Measurements from ENCODE around the gene MRTFA.
"Not testable (repeated sequence)": the region's sequence is repeated elsewhere in the genome, so short reads cannot be mapped to it uniquely, and the experiment has no call there.

MRTFA gene

DNA sequence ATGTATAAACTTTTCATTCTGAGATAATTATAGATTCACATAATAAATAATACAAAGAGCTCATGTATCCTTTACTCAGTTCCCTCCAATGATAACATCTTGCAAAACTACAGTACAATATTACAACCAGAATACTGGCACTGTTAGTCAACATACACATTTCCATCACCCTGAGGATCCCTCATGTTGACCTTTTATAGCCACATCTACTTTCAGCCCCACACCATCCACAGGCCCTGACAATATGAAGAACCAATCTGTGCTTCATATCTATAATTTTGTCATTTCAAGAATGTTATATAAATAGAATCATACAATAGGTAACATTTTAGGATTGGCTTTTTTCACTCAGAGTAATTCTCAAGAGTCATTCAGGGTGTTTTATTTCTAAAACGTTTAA is 115.5 kb downstream of the MRTFA start:
- no peak for DNase-seq (ENCODE audit: low read depth)

DNA sequence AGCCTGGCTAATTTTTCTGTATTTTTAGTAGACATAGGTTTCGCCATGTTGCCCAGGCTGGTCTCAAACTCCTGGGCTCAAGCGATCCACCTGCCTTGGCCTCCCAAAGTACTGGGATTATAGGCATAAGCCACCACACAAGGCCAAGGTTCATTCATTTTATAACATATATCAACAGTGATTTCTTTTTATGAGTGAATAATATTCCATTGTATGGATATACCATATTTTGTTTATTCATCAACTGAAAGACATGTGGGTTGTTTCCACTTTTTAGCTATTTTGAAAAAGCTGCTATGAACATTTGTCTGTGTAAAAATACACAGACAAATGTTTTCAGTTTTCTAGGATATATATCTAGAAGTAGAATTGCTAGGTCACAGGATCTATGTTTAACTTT is 116.0 kb downstream of the MRTFA start:
- DNase-seq (ENCODE audit: low read depth): no peak

DNA sequence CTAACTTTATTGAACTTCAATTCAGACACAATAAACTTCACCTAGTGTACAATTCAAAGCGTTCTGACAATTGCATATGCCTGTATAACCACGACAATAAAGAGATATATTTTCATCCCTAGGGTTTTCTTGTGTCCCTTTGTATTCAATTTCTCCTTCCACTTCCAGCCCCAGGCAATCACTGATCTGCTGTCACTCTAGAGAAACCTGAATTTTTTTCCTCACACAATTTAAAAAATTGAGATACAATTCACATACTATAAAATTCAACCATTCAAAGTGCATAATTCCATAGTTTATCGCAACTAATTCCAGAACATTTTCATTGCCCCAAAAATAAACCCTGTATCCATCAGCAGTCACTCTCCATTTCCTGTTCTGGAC is 116.6 kb downstream of the MRTFA start:
- DNase-seq (ENCODE audit: low read depth): no peak

DNA sequence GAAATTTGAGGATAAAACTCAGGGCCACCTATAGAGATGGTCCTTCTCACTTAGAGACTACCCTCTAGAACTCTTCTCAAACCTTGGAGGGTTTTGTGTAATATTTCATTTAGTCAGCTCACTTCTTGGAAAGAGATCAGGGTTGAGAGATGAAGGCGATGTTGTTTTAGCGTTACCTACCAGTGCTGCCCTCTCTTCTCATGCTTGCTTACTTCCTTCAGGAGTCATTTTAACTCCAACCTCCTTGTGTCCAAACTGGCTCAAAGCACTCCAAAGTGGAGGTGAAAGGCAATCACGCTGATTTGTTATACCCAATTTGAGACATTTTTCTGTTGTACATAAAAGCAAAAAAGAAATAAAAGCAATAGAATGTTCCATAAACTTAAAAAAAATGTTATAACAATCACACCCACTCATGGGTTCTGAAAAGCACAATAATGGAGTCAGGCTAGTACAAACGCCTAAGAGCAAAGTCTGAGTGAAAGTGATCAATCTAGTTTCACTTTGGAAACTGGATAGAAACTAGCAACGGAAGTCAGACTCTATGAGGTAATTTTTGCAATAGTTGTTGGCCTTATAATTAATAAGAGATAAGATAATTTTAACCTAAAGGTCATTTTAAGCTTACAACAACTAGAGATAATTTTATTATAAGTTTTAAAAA is 117.1 kb downstream of the MRTFA start:
- DNase-seq (ENCODE audit: low read depth): no peak

DNA sequence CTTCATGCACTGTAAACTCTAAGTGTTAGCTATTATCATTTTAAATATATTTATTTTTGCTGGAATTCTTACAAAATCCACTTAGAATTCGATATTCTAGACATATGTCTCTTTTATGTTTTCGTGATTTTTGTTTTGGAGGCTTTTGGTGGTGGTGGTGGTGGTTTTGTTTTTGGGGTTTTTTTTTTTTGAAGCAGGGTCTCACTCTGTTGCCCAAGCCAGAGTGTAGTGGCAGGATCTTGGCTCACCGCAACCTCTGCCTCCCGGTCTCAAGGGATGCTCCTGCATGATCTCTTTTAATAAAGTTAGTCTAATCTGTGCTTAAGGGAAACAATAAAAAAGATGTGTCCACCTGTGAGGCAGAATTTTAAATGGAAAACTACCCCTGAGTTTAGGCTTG is 117.7 kb downstream of the MRTFA start:
- DNase-seq (ENCODE audit: low read depth): no peak

DNA sequence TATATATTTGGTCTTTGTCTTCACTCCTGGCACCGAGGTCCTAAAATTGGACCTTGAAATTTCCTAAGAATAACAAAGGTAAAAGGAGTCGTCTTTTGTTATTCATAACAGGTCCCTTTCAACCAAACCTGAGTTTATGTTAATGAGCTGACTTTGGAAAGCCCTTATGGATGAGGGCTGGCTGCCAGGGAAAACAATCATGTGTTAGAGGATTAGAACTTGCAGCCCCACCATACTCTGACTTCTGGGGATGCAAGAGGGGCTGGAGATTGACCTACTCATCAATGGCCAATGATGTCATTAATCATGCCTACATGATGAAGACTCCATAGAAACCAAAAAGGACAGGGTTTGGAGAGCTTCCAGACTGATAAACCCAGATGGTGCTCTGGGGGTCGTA is 118.9 kb downstream of the MRTFA start:
- DNase-seq (ENCODE audit: low read depth): no peak

DNA sequence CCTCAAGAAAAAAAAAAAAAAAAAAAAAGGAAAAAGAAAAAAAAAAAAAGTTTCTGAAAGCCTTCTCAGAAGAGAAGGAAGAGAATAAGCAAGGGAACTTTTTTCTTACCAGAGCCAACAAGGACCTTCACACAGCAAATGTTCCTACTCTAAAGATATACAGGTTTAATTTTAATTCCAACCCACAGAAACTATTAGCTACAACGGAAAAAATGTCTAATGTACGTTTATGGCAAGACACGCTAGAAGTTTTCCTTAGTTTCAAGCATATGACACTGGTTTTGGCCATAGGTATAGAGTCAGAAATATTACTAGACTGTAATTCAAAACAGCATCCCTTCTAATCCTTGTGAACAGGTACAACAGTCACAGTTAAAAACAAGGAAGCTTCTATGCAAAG is 120.1 kb downstream of the MRTFA start:
- DNase-seq (ENCODE audit: low read depth): no peak

DNA sequence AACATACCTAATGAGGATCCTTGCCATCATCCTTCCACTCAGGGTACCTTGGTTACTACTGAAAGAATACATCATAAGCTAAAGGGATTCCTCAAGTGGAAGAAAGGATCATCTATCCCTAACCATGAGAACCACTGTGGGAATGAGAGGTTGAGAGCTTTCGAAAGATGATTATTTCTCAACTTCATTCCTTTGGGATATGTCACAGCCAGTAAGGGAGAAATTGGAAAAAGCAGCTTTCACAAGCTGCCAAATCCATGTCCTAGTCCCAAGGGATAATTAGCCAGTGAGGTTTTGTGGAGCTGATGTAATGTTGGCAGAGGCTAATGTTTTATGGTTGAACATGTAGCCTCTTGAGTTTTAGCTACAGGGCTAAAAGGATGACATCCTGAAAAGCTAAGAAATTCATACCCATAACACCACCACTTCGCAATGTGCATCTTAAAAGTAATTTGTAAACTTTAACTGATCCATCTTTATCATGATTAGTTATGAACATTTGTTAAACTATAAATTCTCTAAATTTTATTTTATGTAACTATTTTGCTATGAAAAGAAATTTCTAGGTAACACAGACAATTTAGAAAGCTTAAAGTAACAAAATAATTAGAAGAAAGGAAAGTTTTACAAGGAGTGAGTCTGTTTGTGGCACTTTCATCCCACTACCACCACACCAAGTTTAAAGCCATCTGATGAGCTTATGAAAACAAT is 123.9 kb downstream of the MRTFA start:
- no peak for DNase-seq (ENCODE audit: low read depth)

DNA sequence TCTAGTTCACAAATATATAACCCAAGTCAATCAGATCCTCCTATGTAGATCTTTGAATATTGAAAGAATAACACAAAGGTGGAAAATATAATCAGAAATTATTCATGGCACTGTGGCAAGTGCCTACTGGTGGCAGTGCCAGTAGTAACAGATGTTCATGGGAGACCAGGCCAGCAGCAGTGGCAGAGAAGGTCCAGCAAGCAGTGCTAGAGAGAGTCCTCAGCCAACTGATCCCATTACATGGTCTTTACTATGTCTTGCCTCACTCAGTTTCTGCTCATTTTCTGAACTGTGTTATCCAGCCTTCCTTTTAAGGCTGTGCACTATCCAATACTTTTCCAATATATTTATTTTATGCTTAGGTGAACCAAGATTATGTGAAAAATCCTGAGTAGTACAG is 124.9 kb downstream of the MRTFA start:
- DNase-seq (ENCODE audit: low read depth): no peak

DNA sequence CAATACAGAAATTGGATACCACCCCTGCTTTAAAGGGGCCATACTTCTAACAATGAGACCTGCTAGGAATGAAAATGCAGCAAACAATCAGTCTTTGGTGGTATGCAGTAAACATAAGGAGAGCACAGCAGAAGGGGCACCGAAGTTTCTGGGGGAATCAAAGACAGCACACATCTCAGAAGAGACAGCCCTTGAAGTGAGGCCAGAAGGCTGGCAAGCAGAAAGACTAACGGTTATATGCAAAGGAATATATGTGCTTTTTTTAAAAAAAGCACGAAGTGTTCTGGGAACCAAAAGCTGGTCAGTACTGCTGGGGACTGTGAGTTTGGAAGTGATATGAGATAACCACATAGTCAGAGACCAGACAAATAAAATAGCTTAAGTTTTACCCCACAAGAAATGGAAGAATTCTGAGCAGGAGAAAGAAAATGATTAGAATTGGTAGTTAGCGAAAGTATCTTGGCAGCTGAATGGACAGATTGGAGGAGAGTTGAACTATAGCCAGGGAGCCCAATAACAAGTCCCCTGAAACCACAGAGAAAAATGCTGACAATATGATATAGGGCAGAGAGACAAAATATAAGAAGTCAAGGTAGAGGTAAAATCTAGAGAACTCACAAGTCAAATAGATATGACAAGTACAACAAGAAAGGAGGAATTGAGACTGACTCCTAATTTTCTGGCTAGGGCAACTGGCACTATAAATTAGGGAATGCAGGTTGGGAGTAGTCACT is 125.7 kb downstream of the MRTFA start:
- DNase-seq (ENCODE audit: low read depth): no peak

DNA sequence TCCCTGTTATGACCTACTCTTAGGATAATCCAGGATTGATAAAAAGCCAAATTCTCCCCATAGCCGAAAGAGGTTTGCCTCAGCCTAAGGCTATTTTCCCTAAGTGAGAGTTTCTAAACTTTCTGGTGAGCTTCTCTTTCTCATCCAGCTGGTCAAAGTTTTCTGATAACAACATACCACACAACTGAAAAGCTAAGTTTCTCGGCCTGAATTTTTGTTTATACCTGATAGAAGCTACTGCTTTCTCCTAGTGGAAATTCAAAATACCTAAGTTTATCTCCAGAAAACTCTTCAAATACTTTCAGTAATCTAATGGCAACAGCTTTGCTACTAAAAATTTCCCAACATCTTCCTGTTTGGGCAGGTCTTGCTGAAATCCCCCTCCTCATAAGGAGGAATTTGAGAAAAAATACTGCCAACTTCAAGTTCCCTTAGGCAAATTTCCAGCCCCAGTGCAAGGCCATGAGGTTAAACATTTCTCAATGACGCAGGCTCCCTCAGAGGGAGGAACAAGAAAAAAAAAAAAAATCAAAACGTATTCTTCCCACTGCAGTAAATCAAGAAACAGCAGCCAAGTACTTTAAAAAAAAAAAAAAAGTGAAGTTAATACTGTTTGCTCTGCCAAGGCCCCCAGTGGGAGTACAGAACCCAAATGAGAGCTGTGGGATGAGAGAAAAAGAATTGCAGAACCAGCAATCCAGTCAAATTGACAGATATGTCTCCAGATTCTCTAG is 127.0 kb downstream of the MRTFA start:
- DNase-seq (ENCODE audit: low read depth): no peak

DNA sequence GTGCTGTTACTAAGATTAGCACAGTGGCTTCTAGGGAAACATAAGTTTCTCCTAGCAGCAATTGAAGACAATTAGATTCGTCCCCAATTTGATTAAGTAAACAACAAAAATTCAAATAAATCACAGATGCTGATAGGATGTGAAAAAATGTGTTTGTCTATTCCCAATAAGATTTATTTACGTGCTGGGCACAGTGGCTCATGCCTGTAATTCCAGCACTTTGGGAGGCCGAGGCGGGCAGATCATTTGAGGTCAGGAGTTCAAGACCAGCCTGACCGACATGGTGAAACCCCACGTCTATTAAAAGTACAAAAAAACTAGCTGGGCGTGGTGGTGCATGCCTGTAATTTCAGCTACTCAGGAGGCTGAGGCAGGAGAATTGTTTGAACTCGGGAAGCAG is 128.5 kb downstream of the MRTFA start:
- not testable (repeated sequence) for DNase-seq (ENCODE audit: low read depth)

DNA sequence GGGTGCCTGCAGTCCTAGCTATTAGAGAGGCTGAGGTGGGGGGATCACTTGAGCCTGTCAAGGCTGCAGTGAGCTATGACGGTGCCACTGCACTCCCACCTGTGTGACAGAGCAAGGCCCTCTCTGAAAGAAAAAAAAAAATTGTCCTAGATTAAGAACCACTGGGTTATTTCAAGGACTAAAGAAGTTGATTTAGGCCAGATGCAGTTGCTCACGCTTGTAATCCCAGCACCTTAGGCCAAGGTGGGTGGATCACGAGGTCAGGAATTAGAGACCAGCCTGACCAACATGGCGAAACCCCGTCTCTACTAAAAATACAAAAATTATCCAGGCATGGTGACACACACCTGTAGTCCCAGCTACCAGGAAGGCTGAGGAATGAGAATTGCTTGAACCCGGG is 129.0 kb downstream of the MRTFA start:
- no peak for DNase-seq (ENCODE audit: low read depth)

DNA sequence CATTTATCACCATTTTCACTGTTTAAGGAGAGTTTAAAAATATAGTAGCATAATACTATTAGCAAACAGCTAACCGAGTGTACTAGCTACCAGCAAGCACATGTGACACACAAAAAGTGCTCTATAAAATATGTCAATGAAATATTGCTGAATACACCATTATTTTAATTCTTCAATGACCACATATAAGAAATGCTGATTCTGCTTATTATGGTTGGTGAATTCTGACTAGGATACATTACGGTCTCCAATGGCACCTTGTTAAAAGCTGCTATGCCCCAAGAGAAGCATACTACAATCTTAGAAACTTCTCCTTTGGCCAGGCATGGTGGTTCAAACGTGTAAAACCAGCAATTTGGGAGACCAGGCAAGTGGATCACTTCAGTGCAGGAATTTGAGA is 129.8 kb downstream of the MRTFA start:
- DNase-seq (ENCODE audit: low read depth): no peak

DNA sequence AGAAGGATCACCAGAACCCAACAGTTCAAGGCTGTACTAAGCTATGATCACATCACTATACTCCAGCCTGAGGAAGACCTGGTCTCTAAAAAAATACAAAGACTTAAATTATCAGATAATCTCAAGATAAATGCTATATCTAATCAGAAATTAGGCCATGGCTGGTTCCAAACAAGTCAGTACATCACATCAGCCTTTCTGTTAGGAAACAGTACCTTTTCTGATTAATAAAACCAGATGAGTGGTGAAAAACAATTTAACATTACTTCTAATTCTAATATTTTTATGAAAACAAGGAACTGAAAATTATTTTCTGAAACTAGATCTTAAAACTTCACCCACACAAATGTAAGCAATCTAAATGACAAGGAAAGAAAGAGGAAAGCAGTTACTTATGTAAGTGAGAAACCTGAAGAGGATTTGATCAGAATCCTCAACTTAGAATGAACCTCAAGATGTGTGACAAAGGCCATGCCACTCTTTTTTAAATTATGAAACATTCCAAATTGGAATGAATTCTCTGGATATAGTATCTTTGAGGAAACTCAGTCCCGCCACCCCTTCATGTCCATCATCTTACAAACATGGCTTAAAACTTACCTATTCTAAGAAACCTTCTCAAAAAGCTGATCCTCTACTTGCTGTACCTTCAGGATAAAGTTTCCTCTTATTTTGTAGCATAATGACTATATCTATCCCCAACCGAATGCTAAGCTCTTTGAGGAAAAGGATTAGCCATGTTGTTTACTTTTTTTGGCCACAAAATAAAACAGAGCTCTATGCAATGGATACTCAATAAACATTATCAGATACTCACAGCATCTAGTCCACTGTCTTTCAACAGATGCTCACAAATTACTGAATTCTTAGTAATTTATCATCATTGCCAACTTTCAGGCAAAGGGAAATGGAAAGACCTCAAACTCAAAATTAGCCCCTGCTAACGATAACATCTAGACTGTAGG is 132.0 kb downstream of the MRTFA start:
- no peak for DNase-seq (ENCODE audit: low read depth)

DNA sequence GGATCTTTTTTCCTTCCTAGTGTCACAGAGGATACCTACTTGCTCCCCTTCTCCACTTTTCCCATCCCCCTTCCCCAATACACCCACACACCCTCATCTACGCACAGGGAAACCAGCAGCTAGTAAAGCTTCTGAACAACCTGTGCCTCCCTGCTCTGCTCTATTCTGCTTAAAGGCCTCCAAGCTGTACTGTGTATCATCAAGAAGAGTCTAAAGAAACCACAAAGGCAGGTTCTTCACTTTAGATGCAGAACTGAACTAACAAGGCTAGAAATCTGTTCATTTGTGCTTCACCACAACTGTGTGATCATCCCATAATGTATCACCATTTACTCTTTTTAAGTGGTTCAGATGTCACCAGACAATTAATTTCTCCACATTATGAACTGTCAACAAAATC is 133.6 kb downstream of the MRTFA start:
- DNase-seq (ENCODE audit: low read depth): no peak

DNA sequence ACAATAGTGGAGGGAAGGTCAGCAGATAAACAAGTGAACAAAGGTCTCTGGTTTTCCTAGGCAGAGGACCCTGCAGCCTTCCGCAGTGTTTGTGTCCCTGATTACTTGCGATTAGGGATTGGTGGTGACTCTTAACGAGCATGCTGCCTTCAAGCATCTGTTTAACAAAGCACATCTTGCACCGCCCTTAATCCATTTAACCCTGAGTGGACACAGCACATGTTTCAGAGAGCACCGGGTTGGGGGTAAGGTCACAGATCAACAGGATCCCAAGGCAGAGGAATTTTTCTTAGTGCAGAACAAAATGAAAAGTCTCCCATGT is 136.1 kb downstream of the MRTFA start:
- DNase-seq (ENCODE audit: low read depth): not testable (repeated sequence)

DNA sequence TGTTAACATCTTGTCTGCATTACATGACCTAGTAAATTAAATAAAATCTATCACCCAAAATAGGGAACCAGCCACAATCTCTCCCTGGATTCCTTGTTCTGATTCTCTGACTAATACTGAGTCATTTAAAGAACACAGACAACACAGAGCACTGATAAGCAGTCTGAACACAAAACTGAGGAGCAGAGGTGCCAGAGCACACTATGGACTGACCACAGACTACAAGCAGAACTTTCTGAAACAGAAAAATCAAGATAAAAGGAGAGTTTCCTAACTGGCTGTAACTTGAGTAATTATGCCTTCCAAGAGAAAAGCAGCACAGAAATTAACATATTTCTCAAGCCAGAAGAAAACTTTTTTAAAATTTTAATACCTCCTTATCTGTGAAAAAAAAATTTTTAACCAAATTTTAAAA is 137.3 kb downstream of the MRTFA start:
- no peak for DNase-seq (ENCODE audit: low read depth)

DNA sequence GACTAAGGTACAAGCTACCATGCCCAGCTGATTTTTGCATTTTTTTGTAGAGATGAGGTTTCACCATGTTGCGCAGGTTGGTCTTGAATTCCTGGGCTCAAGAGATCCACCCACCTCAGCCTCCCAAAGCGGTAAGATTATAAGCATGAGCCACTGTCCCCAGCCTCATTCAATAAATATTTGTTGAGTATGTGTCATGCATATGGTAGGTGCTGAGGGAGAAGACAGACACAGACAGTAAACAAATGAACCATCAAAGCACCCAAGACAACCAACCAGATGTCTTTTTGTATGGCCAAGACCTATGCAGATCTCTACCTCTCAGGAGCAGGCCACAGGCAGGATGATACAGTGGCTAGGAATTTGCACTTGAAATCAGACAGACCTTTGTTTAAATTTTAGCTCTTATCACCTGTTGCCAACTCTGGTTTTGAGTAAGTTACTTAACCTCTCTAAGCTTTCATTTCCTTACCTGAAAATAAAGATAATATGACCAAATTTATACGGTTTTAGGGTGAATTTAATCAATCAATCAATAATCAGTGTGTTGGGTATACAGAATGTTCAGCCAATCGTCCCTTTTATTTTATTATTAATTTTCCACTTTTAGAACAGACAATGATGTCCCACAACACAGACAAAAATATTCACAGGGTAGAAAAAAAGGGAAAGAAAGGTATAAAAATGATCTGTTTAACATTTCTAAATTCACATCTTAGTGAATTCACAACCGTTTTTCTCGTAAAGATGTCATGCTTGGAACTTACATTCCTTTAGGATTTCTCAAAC is 137.9 kb downstream of the MRTFA start:
- DNase-seq (ENCODE audit: low read depth): no peak

DNA sequence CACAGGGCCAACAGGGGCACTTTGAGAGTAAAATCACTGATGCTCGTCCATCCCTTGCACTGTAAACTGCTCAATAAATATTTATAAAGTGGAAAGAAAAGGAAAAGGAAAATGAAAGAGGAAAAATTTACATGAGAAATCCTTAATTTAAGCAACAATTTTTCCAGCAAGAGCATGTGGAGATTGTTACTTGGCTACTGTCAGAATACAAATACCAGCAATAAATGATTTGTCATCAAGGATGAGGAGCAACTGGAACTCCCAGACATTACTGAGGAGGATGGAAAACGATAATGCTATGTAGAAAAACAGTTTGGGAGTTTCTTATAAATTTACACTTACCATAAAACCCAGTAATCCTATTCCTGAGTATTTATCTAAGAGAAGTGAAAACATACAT is 143.1 kb downstream of the MRTFA start:
- no peak for DNase-seq (ENCODE audit: low read depth)

Data from stimulated activated CD8-positive, alpha-beta memory T cell treated with anti-CD3 and anti-CD28 coated beads, Interleukin-7, amount 100 ng/mL, for 24 hours (primary cell).